HG02642 (cell line): ENCODE data around the gene MORN3.
"Not testable (repeated sequence)": the region's sequence is repeated elsewhere in the genome, so short reads cannot be mapped to it uniquely, and the experiment has no call there.

Source experiments
- ATAC-seq: cut with Tn5 transposase; IDR thresholded peaks from one replicate; pipeline ENCODE4 v1.9.1; 2021; ENCODE audit warnings: mild to moderate bottlenecking; ENCODE audit not compliant: unreplicated experiment, poor library complexity

Gene MORN3

DNA sequence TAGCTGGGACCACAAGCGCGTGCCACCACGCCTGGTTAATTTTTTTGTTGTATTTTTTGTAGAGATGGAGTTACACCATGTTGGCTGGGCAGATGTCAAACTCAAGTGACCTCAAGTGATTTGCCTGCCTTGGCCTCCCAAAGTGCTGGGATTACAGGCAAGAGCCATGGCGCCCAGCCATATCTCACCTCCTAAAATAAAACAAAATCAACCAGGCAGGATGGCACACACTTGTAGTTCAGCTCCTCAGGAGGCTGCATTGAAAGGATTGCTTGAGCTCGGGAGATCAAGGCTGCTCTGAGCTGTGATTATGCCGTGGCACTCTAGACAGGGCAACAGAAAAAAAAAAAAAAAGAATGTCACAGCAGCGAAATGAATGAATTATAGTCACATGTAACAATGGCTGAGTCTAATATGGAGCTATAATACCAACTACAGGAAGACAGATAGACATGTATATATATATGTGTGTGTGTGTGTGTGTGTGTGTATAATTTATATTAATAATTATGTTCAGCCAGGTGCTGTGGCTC is 23.8 kb upstream of the MORN3 start:
- no peak for ATAC-seq

DNA sequence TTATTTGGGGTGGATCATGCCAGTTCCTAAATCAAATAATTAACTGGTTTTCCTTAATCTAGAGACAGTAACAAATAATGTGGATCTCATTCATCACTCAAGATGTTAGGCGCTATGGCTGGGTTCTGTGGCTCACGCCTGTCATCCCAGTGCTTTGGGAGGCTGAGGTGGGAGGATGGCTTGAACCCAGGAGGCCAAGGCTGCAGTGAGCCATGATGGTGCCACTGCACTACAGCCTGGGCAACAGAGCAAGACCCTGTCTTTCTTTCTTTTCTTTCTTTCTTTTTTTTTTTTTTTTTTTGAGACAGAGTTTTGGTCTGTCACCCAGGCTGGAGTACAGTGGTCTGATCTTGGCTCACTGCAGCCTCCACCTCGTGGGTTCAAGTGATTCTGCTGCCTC is 23.3 kb upstream of the MORN3 start:
- ATAC-seq = not testable (repeated sequence)

DNA sequence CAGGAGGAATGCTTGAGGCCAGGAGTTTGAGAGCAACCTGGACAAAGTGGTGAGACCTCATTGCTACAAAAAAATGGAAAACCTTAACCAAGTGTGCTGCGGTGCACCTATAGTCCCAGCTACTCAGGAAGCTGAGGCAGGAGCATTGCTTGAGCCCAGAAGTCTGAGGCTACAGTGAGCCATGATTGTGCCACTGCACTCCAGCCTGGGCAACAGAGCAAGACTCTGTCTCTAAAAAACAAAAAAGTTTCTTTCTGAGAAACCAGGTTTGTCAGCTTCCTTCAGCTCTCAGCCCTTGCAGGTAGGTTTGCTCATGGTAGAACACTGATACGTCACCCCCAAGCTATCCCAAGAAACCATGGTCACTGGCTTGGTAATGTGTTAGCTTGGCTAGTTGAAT is 20.0 kb upstream of the MORN3 start:
- ATAC-seq = no peak

DNA sequence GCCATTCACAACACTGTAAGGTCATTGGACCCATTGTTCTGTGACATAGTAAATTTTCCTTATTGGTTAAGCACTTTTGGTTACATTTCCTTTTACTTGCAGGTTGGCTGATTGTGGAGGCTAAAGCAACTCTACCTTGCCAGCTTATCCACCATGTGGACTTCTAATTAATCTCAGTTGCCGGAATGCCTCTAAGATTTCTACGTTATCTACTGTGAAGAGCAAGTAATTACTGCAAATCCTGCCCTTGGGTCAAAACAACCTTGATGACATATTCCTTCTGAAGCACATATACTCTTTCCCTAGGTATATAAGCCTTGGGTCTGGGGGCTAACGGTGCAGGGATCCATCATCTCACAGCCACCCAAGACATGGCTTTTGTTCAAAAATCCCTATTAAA is 19.5 kb upstream of the MORN3 start:
- ATAC-seq = no peak

GRCh38 chr12:121679661-121680197 is 10.3 kb upstream of the MORN3 start:
- not testable (repeated sequence) for ATAC-seq

- no peak for ATAC-seq
Observed at GRCh38 chr12:121678716-121679300, 9.4 kb upstream of the MORN3 start.

DNA sequence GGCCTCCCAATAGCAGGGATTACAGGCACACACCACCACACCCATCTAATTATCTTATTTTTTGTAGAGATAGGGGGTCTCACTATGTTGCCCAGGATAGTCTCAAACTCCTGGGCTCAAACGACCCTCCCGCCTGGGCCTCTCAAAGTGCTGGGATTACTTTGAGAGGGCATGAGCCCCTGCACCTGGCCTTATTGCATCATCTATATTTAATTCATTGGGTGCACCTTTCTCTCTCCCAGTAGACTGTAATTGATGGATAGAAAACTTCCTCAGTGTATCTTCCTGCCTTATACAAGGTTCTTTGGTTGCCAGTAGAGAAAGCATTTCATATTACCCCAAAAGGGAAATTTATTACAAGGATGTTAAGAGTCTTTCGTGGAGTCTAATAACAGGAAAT is 8.9 kb upstream of the MORN3 start:
- ATAC-seq = no peak

GRCh38 chr12:121676190-121676589 is 6.7 kb upstream of the MORN3 start:
- no peak for ATAC-seq

- ATAC-seq = no peak
Observed at GRCh38 chr12:121673013-121673511, 3.6 kb upstream of the MORN3 start.

DNA sequence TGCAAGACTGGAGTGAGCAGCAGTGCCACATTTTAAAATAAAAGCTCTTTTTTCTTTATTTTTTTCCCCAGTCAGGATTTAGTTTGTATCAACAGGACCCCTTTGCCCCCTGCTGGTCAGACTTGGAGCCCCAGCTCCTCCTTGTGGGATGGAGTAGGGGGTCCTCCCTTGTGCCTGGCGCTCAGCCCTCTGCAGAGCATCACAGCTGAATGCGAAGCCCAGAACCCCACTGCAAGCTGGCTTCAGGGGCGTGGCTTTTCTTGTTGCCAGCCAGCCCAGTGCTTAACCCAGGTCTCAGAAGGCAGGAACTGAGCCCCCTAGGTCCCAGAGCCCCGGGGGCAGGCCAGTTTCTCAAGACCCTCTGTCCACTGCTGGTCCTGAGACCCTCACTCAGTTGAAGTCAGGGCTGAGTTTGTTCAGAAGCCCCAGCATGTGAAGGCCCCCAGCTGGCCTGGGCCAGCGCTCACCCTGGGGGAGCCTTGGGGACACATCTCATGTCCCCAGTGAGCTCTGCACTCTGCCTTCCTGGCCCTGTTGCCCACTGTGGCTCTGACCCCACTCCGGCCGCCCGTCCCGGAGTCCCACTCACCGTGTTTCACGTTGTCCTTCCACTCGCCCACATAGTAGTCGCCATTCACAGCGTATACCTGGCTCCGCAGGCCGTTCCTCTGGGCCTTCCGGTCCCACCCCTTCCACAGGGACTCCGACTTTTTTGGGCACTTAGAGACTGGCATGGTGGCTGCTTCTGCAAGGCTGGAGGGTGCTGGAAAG is 519 bp downstream of the MORN3 start:
- ATAC-seq = no peak

- ATAC-seq = not testable (repeated sequence)
Observed at GRCh38 chr12:121666829-121667228, 2.6 kb downstream of the MORN3 start.

GRCh38 chr12:121663610-121663929 is 5.9 kb downstream of the MORN3 start:
- no peak for ATAC-seq

DNA sequence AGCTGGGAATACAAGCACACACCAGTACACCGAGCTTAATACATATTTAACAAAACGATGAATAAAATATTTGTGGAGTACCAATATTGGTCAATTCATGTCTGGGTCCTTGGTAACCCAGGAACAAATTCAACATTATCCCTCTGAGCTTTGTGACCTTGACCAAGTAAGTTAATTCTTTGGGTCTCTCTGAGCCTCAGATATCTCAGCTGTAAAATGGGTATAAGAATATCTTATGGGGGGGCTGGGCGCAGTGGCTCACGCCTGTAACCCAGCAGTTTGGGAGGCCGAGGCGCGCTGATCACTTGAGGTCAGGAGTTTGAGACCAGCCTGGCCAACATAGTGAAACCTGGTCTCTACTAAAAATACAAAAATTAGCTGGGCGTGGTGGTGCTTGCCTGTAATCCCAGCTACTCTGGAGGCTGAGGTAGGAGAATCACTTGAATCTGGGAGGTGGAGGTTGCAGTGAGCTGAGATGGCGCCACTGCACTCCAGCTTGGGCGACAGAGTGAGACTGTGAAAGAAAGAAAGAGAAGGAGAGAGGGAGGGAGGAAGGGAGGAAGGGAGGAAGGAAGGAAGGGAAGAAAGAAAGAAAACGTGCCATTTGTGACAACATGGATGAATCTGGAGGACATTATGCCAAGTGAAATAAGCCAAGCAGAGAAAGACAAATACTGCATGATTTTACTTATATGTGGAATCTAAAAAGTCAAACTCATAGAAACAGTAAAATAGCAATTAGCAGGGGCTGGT is 7.9 kb downstream of the MORN3 start:
- ATAC-seq = not testable (repeated sequence)

DNA sequence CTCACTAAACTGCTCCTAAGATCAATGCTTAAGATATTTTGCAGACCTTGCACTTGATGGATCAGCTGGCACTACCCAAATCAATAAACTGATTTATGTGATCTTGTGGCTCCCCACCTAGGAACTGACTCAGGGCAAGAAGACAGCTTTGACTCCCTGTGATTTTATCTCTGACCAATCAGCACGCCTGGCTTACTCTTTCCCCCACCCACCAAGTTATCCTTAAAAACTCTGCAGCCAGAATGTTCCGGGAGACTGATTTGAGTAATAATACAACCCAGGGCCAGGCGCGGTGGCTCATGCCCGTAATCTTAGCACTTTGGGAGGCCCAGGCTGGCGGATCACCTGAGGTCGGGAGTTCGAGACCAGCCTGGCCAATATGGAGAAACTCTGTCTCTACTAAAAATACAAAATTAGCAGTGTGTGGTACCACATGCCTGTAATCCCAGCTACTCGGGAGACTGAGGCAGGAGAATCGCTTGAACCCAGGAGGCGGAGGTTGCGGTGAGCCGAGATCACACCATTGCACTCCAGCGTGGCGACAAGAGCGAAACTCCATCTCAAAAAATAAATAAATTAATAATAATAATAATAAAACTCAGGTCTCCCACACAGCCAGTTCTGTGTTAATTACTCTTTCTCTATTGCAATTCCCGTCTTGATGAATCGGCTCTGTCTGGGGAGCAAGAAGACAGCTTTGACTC is 12.0 kb downstream of the MORN3 start:
- no peak for ATAC-seq

DNA sequence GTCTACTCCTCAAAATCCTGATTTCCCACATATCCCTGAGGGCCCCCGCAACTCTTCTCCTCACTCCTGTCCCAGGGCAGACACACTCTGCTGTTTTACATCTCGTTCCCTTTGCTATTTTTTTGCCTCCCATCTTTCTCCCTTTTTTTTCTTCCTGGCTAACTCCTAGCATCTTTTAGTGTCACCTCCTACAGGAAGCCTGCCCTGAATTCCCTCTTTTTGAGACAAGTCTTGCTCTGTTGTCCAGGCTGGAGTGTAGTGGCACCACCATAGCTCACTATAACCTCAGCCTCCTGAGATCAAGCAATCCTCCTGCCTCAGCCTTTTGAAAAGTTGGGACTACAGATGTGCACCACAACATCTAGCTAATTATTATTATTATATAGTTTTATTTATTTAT is 13.3 kb downstream of the MORN3 start:
- ATAC-seq = no peak

DNA sequence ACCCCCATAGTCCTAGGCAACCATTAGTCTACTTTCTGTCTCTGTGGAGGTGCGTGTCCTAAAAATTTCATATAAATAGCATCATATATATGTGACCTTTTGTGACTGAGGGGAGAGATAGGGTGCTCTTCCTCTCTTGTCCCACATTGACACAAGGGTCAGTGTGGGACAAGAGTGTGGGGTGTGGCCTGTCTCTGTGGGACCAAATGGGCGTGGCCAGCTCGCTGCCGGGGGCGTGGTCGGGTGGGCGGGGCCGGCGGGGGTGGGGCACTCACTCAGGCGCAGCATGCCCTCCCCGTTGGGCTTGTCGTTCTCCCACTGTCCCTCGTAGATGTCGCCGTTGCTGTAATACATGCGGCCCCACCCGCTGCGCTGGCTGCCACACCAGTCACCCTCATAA is 15.5 kb downstream of the MORN3 start:
- ATAC-seq = no peak

DNA sequence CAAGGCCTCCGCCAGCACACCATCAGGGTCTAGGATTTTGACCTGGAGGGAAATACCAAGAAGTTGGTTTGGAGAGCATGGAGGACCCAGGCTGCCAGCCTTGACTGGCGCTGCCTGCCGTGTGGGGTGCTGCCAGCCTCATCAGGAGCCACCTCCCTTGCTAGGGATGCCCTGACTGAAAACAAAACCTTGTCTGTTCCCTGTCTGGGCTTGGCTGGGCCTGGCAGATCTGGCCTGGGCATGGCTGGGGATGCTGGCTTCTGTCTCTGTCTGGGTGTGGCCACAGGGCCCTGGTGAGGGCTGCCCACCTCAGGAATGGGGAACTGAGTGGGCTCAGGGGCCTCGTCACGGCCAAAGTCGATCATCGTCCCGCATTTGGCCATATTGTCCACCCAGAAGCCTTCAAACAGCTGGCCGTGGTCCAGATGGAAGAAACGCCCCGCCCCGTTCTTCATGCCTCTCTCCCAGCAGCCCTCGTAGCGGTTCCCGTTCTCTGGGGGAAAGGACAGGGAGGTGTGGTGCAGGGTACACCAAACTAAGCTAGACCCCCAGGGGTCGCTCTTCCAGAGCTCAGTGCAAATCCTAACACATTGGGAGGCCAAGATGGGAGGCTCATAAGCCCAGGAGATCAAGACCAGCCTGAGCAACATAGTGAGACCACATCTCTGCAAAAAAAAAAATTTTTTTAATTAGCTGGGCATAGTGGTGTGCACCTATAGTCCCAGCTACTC is 16.5 kb downstream of the MORN3 start:
- no peak for ATAC-seq

DNA sequence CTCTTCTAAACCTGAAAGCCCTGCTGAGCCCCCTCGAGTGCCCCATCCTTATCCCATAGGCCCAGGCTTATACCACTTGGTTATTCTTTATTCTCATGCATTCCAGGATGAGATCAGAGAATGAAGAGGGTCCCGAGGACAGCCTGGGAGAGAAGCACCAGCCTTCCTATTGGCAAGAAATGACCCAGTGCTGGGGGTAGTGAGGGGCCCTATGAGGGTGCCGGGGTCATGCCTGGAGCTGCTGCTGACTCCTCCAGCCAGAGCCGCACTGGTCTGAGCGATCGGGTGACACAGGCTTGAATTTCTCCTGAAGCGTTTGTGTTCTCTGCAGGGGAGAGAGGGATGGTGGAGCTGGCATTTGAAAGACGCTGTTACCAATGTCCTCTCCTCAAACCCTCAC is 18.1 kb downstream of the MORN3 start:
- no peak for ATAC-seq

DNA sequence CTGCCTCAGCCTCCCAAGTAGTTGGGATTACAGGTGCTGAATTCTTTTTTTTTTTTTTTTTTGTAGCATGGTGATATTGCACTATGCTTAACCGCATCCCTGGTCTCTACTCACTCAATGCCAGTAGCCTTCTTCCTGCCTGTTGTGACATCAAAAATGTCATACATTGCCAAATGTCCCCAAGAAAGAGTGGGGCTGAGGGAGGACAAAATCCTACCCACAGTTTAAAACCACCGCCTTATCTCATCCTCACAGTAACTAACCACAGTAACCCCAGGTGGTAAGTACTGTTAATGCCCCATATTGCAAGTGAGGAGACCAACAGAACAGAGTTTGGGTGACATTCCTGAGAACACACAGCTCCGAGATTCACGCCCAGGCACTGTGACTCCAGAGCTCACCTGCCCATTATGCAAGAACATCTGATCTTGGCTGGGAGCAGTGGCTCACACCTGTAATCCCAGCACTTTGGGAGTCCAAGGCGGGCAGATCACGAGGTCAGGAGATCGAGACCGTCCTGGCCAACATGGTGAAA is 19.6 kb downstream of the MORN3 start:
- ATAC-seq = no peak
